Astrocyte (in vitro differentiated cells and primary cell): Measurements from ENCODE around the gene TRIM50.

Source experiments
- EZH2 ChIP-seq: IDR thresholded peaks from 2 replicates; pipeline ENCODE4 v1.6.1; 2012; ENCODE audit warnings: mild to moderate bottlenecking, low read length, inconsistent platforms; ENCODE audit not compliant: insufficient read depth
- TF ChIP-seq, protein P1 (sequence below): IDR thresholded peaks from 2 replicates; pipeline ENCODE4 v1.5.1; 2011; ENCODE audit warnings: low read depth, mild to moderate bottlenecking, inconsistent platforms, low read length, moderate library complexity; ENCODE audit not compliant: insufficient read depth

DNA sequence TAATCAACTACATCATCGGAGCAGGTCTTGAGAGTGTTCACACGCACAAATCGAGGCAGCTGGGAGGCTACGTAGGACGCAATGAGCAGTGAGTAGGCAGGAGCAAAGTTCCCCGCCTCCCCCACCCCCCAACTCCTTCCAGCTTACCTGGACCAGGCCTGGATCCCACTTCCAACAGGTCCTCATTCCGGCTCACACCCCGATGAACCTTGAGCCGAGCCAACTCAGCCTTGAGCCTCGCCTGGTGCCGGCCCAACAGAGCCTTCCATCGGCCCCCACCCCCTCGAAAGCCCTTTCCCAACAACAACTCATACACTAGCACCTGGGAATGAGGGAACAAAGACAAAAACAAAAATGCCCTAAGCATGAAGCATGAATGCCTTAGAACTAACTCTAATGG, 20.4 kb downstream of the TRIM50 start:
- TF ChIP-seq, protein P1, sequence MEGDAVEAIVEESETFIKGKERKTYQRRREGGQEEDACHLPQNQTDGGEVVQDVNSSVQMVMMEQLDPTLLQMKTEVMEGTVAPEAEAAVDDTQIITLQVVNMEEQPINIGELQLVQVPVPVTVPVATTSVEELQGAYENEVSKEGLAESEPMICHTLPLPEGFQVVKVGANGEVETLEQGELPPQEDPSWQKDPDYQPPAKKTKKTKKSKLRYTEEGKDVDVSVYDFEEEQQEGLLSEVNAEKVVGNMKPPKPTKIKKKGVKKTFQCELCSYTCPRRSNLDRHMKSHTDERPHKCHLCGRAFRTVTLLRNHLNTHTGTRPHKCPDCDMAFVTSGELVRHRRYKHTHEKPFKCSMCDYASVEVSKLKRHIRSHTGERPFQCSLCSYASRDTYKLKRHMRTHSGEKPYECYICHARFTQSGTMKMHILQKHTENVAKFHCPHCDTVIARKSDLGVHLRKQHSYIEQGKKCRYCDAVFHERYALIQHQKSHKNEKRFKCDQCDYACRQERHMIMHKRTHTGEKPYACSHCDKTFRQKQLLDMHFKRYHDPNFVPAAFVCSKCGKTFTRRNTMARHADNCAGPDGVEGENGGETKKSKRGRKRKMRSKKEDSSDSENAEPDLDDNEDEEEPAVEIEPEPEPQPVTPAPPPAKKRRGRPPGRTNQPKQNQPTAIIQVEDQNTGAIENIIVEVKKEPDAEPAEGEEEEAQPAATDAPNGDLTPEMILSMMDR = no peak
- TF ChIP-seq EZH2 = no peak
